ENCODE measurements around the gene CBX3. TPM values are rescaled to one million over a fixed set of nuclear protein-coding genes. Genes with fewer than 3 reads are reported as not detected.
"Not testable (repeated sequence)": the region's sequence is repeated elsewhere in the genome, so short reads cannot be mapped to it uniquely, and the experiment has no call there.

The CBX3 gene
- total RNA-seq, 1 donor from 2014 or later = 52.1 TPM

GRCh38 chr7:26193432-26194207 lies 7.9 kb upstream of the CBX3 start:
- no peak for DNase-seq (ENCODE audit: extremely low spot score in 2 of 2)
- Histone ChIP-seq H3K27ac (no peak overlapping the region), H3K9me3 (no peaks in the 10 kb centered on the region), H3K36me3 (peaks cover 0 to 90% of the 10 kb centered on the region in 2 donors), H3K4me3 (no peak overlapping the region), H3K27me3 (no peaks in the 10 kb centered on the region), H3K4me1 (peaks cover 63% of the 10 kb centered on the region)
- intact Hi-C loops (cut with DNase I) = no loop called here
- TF ChIP-seq, protein P1, sequence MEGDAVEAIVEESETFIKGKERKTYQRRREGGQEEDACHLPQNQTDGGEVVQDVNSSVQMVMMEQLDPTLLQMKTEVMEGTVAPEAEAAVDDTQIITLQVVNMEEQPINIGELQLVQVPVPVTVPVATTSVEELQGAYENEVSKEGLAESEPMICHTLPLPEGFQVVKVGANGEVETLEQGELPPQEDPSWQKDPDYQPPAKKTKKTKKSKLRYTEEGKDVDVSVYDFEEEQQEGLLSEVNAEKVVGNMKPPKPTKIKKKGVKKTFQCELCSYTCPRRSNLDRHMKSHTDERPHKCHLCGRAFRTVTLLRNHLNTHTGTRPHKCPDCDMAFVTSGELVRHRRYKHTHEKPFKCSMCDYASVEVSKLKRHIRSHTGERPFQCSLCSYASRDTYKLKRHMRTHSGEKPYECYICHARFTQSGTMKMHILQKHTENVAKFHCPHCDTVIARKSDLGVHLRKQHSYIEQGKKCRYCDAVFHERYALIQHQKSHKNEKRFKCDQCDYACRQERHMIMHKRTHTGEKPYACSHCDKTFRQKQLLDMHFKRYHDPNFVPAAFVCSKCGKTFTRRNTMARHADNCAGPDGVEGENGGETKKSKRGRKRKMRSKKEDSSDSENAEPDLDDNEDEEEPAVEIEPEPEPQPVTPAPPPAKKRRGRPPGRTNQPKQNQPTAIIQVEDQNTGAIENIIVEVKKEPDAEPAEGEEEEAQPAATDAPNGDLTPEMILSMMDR (IDR thresholded peaks at IDR 0.05) = no peak
- TF ChIP-seq POLR2A (IDR thresholded peaks at IDR 0.05) (no peak), POLR2AphosphoS5 (IDR thresholded peaks at IDR 0.05; ENCODE audit: insufficient read depth in 1 of 2, low read depth in 1 of 2) (no peak)

DNA sequence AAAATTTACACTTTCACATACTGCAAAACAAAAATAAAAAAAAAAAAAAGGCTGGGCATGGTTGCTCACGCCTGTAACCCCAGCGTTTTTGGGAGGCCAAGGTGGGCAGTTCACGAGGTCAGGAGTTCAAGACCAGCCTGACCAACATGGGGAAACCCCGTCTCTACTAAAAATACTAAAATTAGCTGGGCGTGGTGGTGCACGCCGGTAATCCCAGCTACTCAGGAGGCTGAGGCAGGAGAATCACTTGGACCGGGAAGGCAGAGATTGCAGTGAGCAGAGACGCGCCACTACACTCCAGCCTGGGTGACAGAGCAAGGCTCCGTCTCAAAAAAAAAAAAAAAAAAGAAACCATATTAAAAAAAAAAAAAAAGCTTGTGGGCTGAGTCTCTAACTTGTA lies 6.8 kb upstream of the CBX3 start:
- H3K4me3 ChIP-seq; intact Hi-C loops (cut with DNase I); H3K9me3 ChIP-seq; H3K27me3 ChIP-seq; H3K27ac ChIP-seq; DNase-seq (ENCODE audit: extremely low spot score in 2 of 2): not testable (repeated sequence)
- H3K36me3 ChIP-seq = peaks cover 0 to 79% of the 10 kb centered on the region in 2 donors
- H3K4me1 ChIP-seq = peaks cover 63% of the 10 kb centered on the region

DNA sequence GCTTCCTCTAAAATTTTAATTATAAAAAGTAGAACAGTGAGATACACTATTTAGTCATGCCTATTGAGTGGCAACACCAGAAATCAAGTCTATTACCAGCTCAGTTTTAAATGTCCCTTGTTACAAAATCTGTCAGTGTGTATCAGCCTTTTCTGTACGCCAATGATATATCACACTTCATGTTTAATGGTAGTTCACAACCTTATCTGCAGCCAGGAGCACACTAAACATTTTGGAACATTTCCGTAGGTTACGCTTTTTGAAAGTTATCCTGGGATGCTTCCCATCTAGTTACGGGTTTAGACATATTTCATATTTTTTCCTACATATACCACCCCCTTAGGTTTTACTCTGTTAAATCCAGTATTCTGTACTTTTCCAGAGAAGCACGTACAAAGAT lies 6.4 kb upstream of the CBX3 start:
- no peaks in the 10 kb centered on the region for H3K27me3 ChIP-seq
- DNase-seq (ENCODE audit: extremely low spot score in 2 of 2) = no peak
- H3K9me3 ChIP-seq = no peaks in the 10 kb centered on the region
- peaks cover 0 to 76% of the 10 kb centered on the region in 2 donors for H3K36me3 ChIP-seq
- intact Hi-C loops (cut with DNase I) = no loop called here
- no peak overlapping the region for H3K27ac ChIP-seq
- H3K4me1 ChIP-seq = peaks cover 63% of the 10 kb centered on the region
- TF ChIP-seq POLR2A (IDR thresholded peaks at IDR 0.05) = no peak
- no peak for TF ChIP-seq POLR2AphosphoS5 (IDR thresholded peaks at IDR 0.05; ENCODE audit: insufficient read depth in 1 of 2, low read depth in 1 of 2)
- TF ChIP-seq, protein P1 (IDR thresholded peaks at IDR 0.05) = no peak
- no peak overlapping the region for H3K4me3 ChIP-seq

- no peak for DNase-seq (ENCODE audit: extremely low spot score in 2 of 2)
- H3K4me1 ChIP-seq = peaks cover 63% of the 10 kb centered on the region
- no peak overlapping the region for H3K4me3 ChIP-seq
- H3K9me3 ChIP-seq = no peaks in the 10 kb centered on the region
- H3K27ac ChIP-seq = peak overlapping the region; percentile 100
- TF ChIP-seq POLR2AphosphoS5 (IDR thresholded peaks at IDR 0.05; ENCODE audit: insufficient read depth in 1 of 2, low read depth in 1 of 2) (no peak), POLR2A (IDR thresholded peaks at IDR 0.05) (no peak)
- TF ChIP-seq, protein P1 (IDR thresholded peaks at IDR 0.05) = no peak
- H3K27me3 ChIP-seq = no peaks in the 10 kb centered on the region
- intact Hi-C loops (cut with DNase I) = no loop called here
- peaks cover 0 to 67% of the 10 kb centered on the region in 2 donors for H3K36me3 ChIP-seq
Observed at GRCh38 chr7:26195867-26196657, 5.5 kb upstream of the CBX3 start.

DNA sequence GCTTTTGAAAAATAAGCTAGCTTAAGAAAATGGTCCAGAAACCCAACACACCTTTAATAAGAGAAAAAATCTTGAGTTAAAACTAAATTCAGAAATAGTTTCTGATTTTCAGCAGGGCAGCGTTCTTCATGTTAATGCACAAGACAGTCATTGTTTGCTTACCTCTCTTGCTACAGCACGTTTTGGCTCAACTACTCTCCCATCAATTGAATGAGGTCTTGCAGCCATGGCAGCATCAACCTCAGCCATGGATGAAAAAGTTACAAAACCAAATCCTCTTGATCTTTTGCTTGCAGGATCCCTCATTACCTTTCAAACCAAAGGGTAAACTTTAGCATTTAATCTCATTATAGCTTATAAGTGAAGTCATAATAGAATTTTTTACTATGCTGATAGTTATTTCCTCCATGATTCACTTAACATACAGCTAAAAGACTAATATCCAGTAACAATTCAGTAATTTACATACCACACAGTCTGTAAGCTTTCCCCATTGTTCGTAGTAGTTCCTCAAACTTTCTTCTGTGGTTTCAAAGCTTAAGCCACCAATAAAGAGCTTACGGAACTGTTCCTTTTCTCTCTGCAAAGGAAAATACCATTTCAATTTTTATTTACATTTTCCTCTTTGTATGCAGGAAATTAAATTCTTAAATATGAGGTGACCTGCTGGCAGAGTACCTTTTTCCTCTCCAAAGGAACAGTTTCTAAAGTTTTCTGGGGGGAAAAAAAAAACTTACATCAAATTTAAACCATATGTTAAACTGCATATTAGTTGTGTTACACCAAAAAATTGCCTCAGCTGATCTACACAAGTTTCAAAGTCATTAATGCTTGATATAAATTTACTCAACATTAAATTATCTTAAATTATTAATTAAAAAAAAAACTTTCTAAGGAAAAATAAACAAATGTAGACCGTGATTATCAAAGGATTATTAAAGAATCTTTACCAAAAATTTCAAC lies 4.1 kb upstream of the CBX3 start:
- Histone ChIP-seq H3K36me3 (peaks cover 0 to 54% of the 10 kb centered on the region in 2 donors), H3K27ac (peak overlapping the region; percentile 100), H3K9me3 (no peaks in the 10 kb centered on the region), H3K4me3 (peak overlapping the region; percentile 81 to 98), H3K27me3 (no peaks in the 10 kb centered on the region), H3K4me1 (peaks cover 57% of the 10 kb centered on the region)
- DNase-seq (ENCODE audit: extremely low spot score in 2 of 2) = no peak
- intact Hi-C loops (cut with DNase I) = no loop called here
- no peak for TF ChIP-seq POLR2A (IDR thresholded peaks at IDR 0.05)
- no peak for TF ChIP-seq POLR2AphosphoS5 (IDR thresholded peaks at IDR 0.05; ENCODE audit: insufficient read depth in 1 of 2, low read depth in 1 of 2)
- TF ChIP-seq, protein P1 (IDR thresholded peaks at IDR 0.05) = no peak

Data from vagina (tissue), 2 donors.